ENCODE results near the gene ST8SIA6.

DNA sequence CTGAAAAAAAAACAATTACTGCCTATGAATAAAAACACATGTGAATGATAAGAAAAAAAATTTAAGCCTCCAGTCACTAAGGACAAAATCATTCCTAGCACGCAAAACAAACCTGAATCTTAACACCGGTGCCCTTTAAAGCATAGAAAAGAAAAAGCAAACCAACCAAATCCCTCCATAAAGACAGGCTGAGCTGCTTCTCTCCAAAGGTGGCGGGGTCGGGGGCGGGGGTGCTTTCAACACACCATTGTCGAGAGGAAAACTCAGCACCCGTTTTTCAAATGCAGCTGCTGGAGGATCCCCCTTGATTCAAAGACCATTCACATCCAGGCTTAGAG lies 1.4 kb downstream of the ST8SIA6 start:
- TF ChIP-seq HDAC6 (IDR thresholded peaks at IDR 0.05; ENCODE audit: unreplicated experiment), result no peak
- no peak for TF ChIP-seq EZH2 (IDR thresholded peaks at IDR 0.05; ENCODE audit: borderline replicate concordance, control insufficient read depth, low read depth, low read length)
- TF ChIP-seq SUZ12 (IDR thresholded peaks at IDR 0.05; ENCODE audit: unreplicated experiment), result no peak
- TF ChIP-seq, protein P1, sequence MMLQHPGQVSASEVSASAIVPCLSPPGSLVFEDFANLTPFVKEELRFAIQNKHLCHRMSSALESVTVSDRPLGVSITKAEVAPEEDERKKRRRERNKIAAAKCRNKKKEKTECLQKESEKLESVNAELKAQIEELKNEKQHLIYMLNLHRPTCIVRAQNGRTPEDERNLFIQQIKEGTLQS (IDR thresholded peaks at IDR 0.05; ENCODE audit: borderline replicate concordance, extremely low read depth, low read depth, low read length), result no peak
- no peak for TF ChIP-seq IRF5 (IDR thresholded peaks at IDR 0.05; ENCODE audit: borderline replicate concordance)

All from GM12878 (cell line).